H9 (cell line): Measurements from ENCODE around the gene NLRC3. TPM values are rescaled to one million over a fixed set of nuclear protein-coding genes. Genes with fewer than 3 reads are reported as not detected.
A peak's percentile ranks its signal among the peaks of the same experiment; 100 is the strongest.

Source experiments
- DNase-seq: peaks from one replicate; pipeline ENCODE4 v3.0.0-alpha.2; 2017
- H2AFZ ChIP-seq: one replicate; pipeline ENCODE4 v1.6.1; 2013; ENCODE audit warnings: mild to moderate bottlenecking, low read length, control low read depth, moderate library complexity
- H2AK5ac ChIP-seq: 2 replicates; pipeline ENCODE4 v1.6.1; 2013; ENCODE audit warnings: low read length, control low read depth, mixed read lengths; ENCODE audit not compliant: insufficient read length
- H2BK120ac ChIP-seq: one replicate; pipeline ENCODE4 v1.6.1; 2013; ENCODE audit warnings: low read depth, mild to moderate bottlenecking, low read length, control low read depth, inconsistent platforms; ENCODE audit not compliant: poor library complexity, severe bottlenecking
- H2BK12ac ChIP-seq: 2 replicates; pipeline ENCODE4 v1.6.1; 2013; ENCODE audit warnings: low read length, control low read depth, mixed read lengths, low read depth; ENCODE audit not compliant: insufficient read length
- H2BK15ac ChIP-seq: 2 replicates; pipeline ENCODE4 v1.6.1; 2013; ENCODE audit warnings: low read depth, low read length, control low read depth
- H2BK20ac ChIP-seq: one replicate; pipeline ENCODE4 v1.6.1; 2013; ENCODE audit warnings: low read depth, mild to moderate bottlenecking, low read length, control low read depth, inconsistent platforms; ENCODE audit not compliant: poor library complexity, severe bottlenecking
- H2BK5ac ChIP-seq: 2 replicates; pipeline ENCODE4 v1.6.1; 2013; ENCODE audit warnings: low read length, control low read depth, mixed read lengths; ENCODE audit not compliant: insufficient read length
- H3K14ac ChIP-seq: 2 replicates; pipeline ENCODE4 v1.6.1; 2013; ENCODE audit warnings: low read length, control low read depth; ENCODE audit not compliant: insufficient read depth
- H3K18ac ChIP-seq: 2 replicates; pipeline ENCODE4 v1.6.1; 2013; ENCODE audit warnings: low read depth, mild to moderate bottlenecking, mixed read lengths, low read length, control low read depth; ENCODE audit not compliant: insufficient read length
- H3K23ac ChIP-seq: 2 replicates; pipeline ENCODE4 v1.6.1; 2013; ENCODE audit warnings: low read length, control low read depth, mixed read lengths, low read depth; ENCODE audit not compliant: insufficient read length
- H3K23me2 ChIP-seq: 2 replicates; pipeline ENCODE4 v1.6.1; 2013; ENCODE audit warnings: low read depth, mild to moderate bottlenecking, mixed read lengths, low read length, control low read depth; ENCODE audit not compliant: insufficient read length, poor library complexity, severe bottlenecking
- H3K27ac ChIP-seq: 2 replicates; pipeline ENCODE4 v1.5.1; 2013; ENCODE audit warnings: low read length, control low read depth, mixed read lengths, low read depth; ENCODE audit not compliant: insufficient read length
- H3K27me3 ChIP-seq: 2 replicates; pipeline ENCODE4 v1.6.1; 2013; ENCODE audit warnings: low read length, control low read depth, inconsistent platforms; ENCODE audit not compliant: insufficient read depth
- H3K4ac ChIP-seq: 2 replicates; pipeline ENCODE4 v1.6.1; 2013; ENCODE audit warnings: low read depth, mild to moderate bottlenecking, control low read depth, inconsistent platforms, low read length, moderate library complexity
- H3K4me1 ChIP-seq: 2 replicates; pipeline ENCODE4 v1.6.1; 2013; ENCODE audit warnings: low read length, control low read depth, inconsistent platforms; ENCODE audit not compliant: insufficient read depth
- H3K4me2 ChIP-seq: 2 replicates; pipeline ENCODE4 v1.6.1; 2013; ENCODE audit warnings: low read length, control low read depth, mixed read lengths; ENCODE audit not compliant: insufficient read length, insufficient read depth
- H3K56ac ChIP-seq: 2 replicates; pipeline ENCODE4 v1.6.1; 2013; ENCODE audit warnings: low read depth, mild to moderate bottlenecking, mixed read lengths, low read length, control low read depth; ENCODE audit not compliant: insufficient read length
- H3K79me1 ChIP-seq: 2 replicates; pipeline ENCODE4 v1.6.1; 2013; ENCODE audit warnings: low read depth, mild to moderate bottlenecking, moderate library complexity, low read length, control low read depth, inconsistent platforms; ENCODE audit not compliant: insufficient read depth, poor library complexity, severe bottlenecking
- H3K79me2 ChIP-seq: 2 replicates; pipeline ENCODE4 v1.6.1; 2013; ENCODE audit warnings: low read length, control low read depth, inconsistent platforms; ENCODE audit not compliant: insufficient read depth
- H3K9ac ChIP-seq: 2 replicates; pipeline ENCODE4 v1.6.1; 2013; ENCODE audit warnings: low read length, control low read depth, mixed read lengths; ENCODE audit not compliant: insufficient read length; ENCODE audit errors: extremely low read depth
- H3K9me3 ChIP-seq: one replicate; pipeline ENCODE4 v1.6.1; 2013; ENCODE audit warnings: low read depth, low read length, inconsistent platforms; ENCODE audit not compliant: control insufficient read depth
- H3T11ph ChIP-seq: one replicate; pipeline ENCODE4 v1.6.1; 2013; ENCODE audit warnings: mild to moderate bottlenecking, low read length, control low read depth, inconsistent platforms
- H4K20me1 ChIP-seq: one replicate; pipeline ENCODE4 v1.6.1; 2013; ENCODE audit not compliant: control insufficient read depth, insufficient read length, insufficient read depth
- H4K5ac ChIP-seq: 2 replicates; pipeline ENCODE4 v1.6.1; 2013; ENCODE audit warnings: low read depth, mild to moderate bottlenecking, mixed read lengths, low read length, control low read depth; ENCODE audit not compliant: insufficient read length
- H4K8ac ChIP-seq: replicated peaks from 2 replicates; pipeline ENCODE4 v1.6.1; 2013; ENCODE audit warnings: low read length, control low read depth, mixed read lengths, low read depth; ENCODE audit not compliant: insufficient read length
- H4K91ac ChIP-seq: 2 replicates; pipeline ENCODE4 v1.6.1; 2013; ENCODE audit warnings: low read depth, mild to moderate bottlenecking, moderate library complexity, mixed read lengths, low read length, control low read depth; ENCODE audit not compliant: insufficient read length
- H3K27ac Mint-ChIP-seq, 3 experiments: 2 replicates in 2 of 3; 3 replicates in 1 of 3; pipeline ENCODE4 v1.8.0; 2020 to 2021; ENCODE audit warnings: mixed read lengths in 3 of 3, mild to moderate bottlenecking in 1 of 3, moderate library complexity in 1 of 3
- H3K27me3 Mint-ChIP-seq: 2 replicates; pipeline ENCODE4 v1.8.0; 2021; ENCODE audit warnings: low read depth, mild to moderate bottlenecking, moderate library complexity, mixed read lengths
- H3K36me3 Mint-ChIP-seq, 3 experiments: 2 replicates in 2 of 3; 3 replicates in 1 of 3; pipeline ENCODE4 v1.8.0; 2020 to 2021; ENCODE audit warnings: low read depth in 3 of 3, mixed read lengths in 3 of 3; ENCODE audit not compliant: insufficient read depth in 1 of 3
- H3K4me1 Mint-ChIP-seq, 2 experiments: 2 replicates each; pipeline ENCODE4 v1.8.0; 2020; ENCODE audit warnings: mixed read lengths in 2 of 2
- H3K4me3 Mint-ChIP-seq, 2 experiments: 2 replicates in 1 of 2; 3 replicates in 1 of 2; pipeline ENCODE4 v1.8.0; 2020 to 2021; ENCODE audit warnings: mild to moderate bottlenecking in 2 of 2, mixed read lengths in 2 of 2, moderate library complexity in 1 of 2
- H3K9me3 Mint-ChIP-seq, 2 experiments: 2 replicates in 1 of 2; 3 replicates in 1 of 2; pipeline ENCODE4 v1.8.0; 2020; ENCODE audit warnings: mild to moderate bottlenecking in 2 of 2, mixed read lengths in 2 of 2, moderate library complexity in 1 of 2
- CTCF ChIP-seq: fragments of 200-600 bp; sonication (generic); conservative IDR thresholded peaks from 3 replicates; pipeline ENCODE4 v1.8.0; 2021; ENCODE audit warnings: antibody characterized with exemption, mild to moderate bottlenecking
- WGBS: extraction: QIAGEN DNeasy Blood & Tissue Kit; methylation state at CpG from one replicate; pipeline ENCODE4 v1.1.7; 2013; ENCODE audit warnings: missing lambda C conversion rate, low lambda C conversion rate, mixed read lengths; ENCODE audit not compliant: insufficient read length; ENCODE audit errors: extremely low coverage; 5-methylcytosine and 5-hydroxymethylcytosine counted together
- total RNA-seq: library from RNA; stranded (reverse); gene quantifications from 2 replicates; pipeline ENCODE4 v1.2.1, GENCODE V29; 2021

Gene NLRC3
- total RNA-seq, 1 experiment from 2014 or later: 0.44 TPM

GRCh38 chr16:3541527-3542155 is 35.6 kb downstream of the NLRC3 start:
- Histone ChIP-seq H3K27me3 (no peaks in the 10 kb centered on the region), H3K9ac (no peak overlapping the region), H3K18ac (no peak overlapping the region), H2BK5ac (no peak overlapping the region), H3K23ac (no peak overlapping the region), H2BK120ac (no peak overlapping the region), H2AK5ac (no peak overlapping the region), H3K79me1 (no peaks in the 10 kb centered on the region), H2BK12ac (no peak overlapping the region), H4K8ac (no peak overlapping the region), H3K79me2 (no peaks in the 10 kb centered on the region), H4K20me1 (no peaks in the 10 kb centered on the region), H4K91ac (no peak overlapping the region), H3K9me3 (no peaks in the 10 kb centered on the region), H3K27ac (no peak overlapping the region), H3K4me2 (no peak overlapping the region), H3K56ac (no peak overlapping the region), H3T11ph (no peak overlapping the region), H2BK20ac (no peak overlapping the region), H3K4ac (no peak overlapping the region), H2BK15ac (no peak overlapping the region), H3K23me2 (no peaks in the 10 kb centered on the region), H4K5ac (no peak overlapping the region), H3K4me1 (no peaks in the 10 kb centered on the region), H2AFZ (no peak overlapping the region), H3K14ac (no peak overlapping the region)
- Mint-ChIP-seq H3K27ac (peak overlapping the region in 2 of 3 experiments; percentile 77 to 78; a peak in 3 of 7 replicates), H3K9me3 (no peaks in the 10 kb centered on the region; a peak in 1 of 5 replicates), H3K36me3 (peaks cover 0 to 3% (median 0%) of the 10 kb centered on the region in 3 experiments; a peak in 3 of 7 replicates), H3K4me1 (peaks cover 17 to 20% of the 10 kb centered on the region in 2 experiments), H3K4me3 (no peak overlapping the region), H3K27me3 (peaks cover 2% of the 10 kb centered on the region)
- no peak for TF ChIP-seq CTCF
- no peak for DNase-seq
- WGBS: no CpG with 5 or more reads among the region's 13 CpGs
